Smooth muscle cell of trachea (primary cell): Measurements from ENCODE around the gene EIF3F. TPM values are rescaled to one million over a fixed set of nuclear protein-coding genes. Genes with fewer than 3 reads are reported as not detected.

ENCODE experiments used
- total RNA-seq: library from RNA; depleted of rRNA; stranded (reverse); fragments of >200 nt; gene quantifications from 2 replicates; pipeline ENCODE4 v1.2.1, GENCODE V29; 2014

The EIF3F gene, protein sequence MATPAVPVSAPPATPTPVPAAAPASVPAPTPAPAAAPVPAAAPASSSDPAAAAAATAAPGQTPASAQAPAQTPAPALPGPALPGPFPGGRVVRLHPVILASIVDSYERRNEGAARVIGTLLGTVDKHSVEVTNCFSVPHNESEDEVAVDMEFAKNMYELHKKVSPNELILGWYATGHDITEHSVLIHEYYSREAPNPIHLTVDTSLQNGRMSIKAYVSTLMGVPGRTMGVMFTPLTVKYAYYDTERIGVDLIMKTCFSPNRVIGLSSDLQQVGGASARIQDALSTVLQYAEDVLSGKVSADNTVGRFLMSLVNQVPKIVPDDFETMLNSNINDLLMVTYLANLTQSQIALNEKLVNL
- 245 and 385 TPM in 2 replicates for total RNA-seq

DNA sequence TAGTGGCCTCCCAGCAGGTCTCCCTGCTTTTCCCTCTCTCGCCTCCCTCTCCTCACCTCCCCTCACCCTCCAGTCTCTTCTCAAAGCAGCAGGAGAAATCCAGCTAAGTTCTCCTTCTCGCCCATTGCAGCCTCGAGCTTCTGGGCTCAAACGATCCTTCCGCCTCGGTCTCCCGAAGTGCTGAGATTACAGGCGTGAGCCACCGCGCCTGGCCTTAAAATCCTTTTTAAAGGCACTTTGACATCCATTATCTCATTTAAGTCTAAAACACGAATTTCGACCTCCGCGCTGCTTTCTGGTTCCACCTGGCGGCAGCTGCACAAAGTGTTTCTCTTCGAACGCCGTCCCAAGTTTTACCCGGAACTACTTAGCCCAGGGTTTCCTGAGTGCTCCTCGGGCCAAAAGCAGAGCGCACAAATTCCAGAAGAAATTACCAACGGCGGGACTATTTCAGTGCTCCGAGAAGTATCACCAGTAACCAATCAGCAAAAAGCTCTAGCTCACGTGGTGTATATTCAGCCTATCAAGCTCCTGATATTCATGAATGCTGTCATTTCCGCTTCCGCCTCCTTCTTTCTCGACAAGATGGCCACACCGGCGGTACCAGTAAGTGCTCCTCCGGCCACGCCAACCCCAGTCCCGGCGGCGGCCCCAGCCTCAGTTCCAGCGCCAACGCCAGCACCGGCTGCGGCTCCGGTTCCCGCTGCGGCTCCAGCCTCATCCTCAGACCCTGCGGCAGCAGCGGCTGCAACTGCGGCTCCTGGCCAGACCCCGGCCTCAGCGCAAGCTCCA is at the start of gene EIF3F:
TSS of gene EIF3F (plus strand) at position 570 of the 792 bp plus-strand sequence. CDS start at position 586, 16 bp downstream.

DNA sequence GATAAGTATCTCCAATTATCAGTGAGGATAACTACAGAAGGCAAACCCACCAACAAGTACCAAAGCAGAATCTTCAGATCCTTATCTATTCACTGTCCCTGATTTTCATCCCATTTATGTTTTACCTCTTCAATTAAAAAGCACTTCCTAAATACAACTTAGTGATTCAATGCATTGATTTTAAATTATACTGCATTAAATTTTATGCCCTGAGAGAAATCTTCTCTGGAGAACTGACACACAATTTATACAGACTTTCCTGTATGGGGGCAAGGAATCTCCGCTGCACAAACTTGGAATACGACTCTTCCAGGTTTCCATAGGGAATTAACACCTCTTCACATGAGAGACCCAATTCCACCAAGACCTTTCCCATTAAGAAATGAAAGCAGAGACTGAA is 45.5 kb upstream of the EIF3F start, which contains the start of gene OR10A3:
TSS of gene OR10A3 (minus strand) at position 101 of the 400 bp plus-strand sequence. CDS start 2,188 bp downstream, outside the sequence.

DNA sequence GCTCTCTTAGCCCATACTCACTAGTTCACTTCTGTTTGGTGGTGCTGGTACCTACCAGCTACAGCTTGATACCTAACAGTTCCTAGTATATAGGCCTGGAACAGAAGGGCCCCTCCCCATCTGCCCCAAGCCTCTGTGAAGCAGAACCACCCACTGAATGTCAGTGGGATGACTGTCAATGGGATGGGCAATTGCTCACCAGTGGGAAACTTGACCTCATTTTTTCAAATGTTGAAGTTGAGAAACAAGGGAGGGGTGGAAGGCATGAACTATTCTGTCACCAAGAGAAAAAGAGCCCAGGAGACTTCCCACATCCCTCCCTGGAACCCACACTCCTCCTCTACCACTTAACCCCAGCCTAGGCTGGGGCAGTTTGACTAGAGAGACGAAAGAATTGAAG is 21.8 kb upstream of the EIF3F start, which contains the start of gene NLRP10:
TSS of gene NLRP10 (minus strand) at position 62 of the 400 bp plus-strand sequence. CDS start 1,952 bp downstream, outside the sequence.

Other genes with a start within 250 kb of the EIF3F start
- gene OR5P2, start 190.4 kb upstream of the EIF3F start, total RNA-seq, result not detected in 2 replicates
- not detected in 2 replicates for gene OR5P3, start 156.5 kb upstream of the EIF3F start, total RNA-seq
- gene OR10A6, start 56.1 kb upstream of the EIF3F start, total RNA-seq, result under 0.01 TPM in 1 of 2 replicates, not detected in the other
- not detected in 2 replicates for gene OR10A3, start 45.6 kb upstream of the EIF3F start, total RNA-seq
- 0.99 and 1.5 TPM in 2 replicates for gene NLRP10, start 21.9 kb upstream of the EIF3F start, total RNA-seq
- gene TUB, start 93.9 kb downstream of the EIF3F start, total RNA-seq, result 4.5 and 22.2 TPM in 2 replicates
- not detected in 2 replicates for gene RIC3, start 181.7 kb downstream of the EIF3F start, total RNA-seq